HL-60 (cell line): Measurements from ENCODE around the gene C12orf54.
"Not testable (repeated sequence)": the region's sequence is repeated elsewhere in the genome, so short reads cannot be mapped to it uniquely, and the experiment has no call there.

Experiments
- DNase-seq, 2 experiments: peaks; one replicate each; pipeline ENCODE4 v3.0.0-alpha.2; 2010 to 2020; ENCODE audit warnings: low read depth in 1 of 2, low spot score in 1 of 2
- H3K27ac ChIP-seq: fragments of 250-450 bp; sonication (Bioruptor Pico); replicated peaks from 2 replicates; pipeline ENCODE4 v1.5.1; 2020; ENCODE audit warnings: mild to moderate bottlenecking, moderate library complexity
- H3K27me3 ChIP-seq: fragments of 250-450 bp; sonication (Bioruptor Pico); 2 replicates; pipeline ENCODE4 v1.5.1; 2021; ENCODE audit warnings: mild to moderate bottlenecking, moderate library complexity; ENCODE audit not compliant: insufficient read depth, poor library complexity, severe bottlenecking
- H3K4me3 ChIP-seq: replicated peaks from 2 replicates; pipeline ENCODE4 v1.5.1; 2011; ENCODE audit warnings: mild to moderate bottlenecking, control low read depth, low read length; ENCODE audit not compliant: insufficient read depth
- CTCF ChIP-seq: IDR thresholded peaks from one replicate; pipeline ENCODE4 v1.5.1; 2011; ENCODE audit warnings: low read length, control low read depth, inconsistent platforms; ENCODE audit not compliant: insufficient read depth
- GABPA ChIP-seq: IDR thresholded peaks from 2 replicates; pipeline ENCODE4 v1.6.1; 2012; ENCODE audit warnings: low read depth
- POLR2AphosphoS5 ChIP-seq: IDR thresholded peaks from 2 replicates; pipeline ENCODE4 v1.6.1; 2012; ENCODE audit warnings: low read depth
- REST ChIP-seq: IDR thresholded peaks from 2 replicates; pipeline ENCODE4 v1.6.1; 2012; ENCODE audit warnings: low read depth; ENCODE audit not compliant: insufficient replicate concordance
- SPI1 ChIP-seq: IDR thresholded peaks from 2 replicates; pipeline ENCODE4 v1.6.1; 2012; ENCODE audit warnings: low read depth, mild to moderate bottlenecking, borderline replicate concordance

C12orf54 gene

GRCh38 chr12:48486261-48486660 lies 4.0 kb downstream of the C12orf54 start:
- TF ChIP-seq SPI1 (no peak), POLR2AphosphoS5 (no peak), CTCF (no peak), GABPA (no peak), REST (no peak)
- Histone ChIP-seq H3K27me3 (no peaks in the 10 kb centered on the region), H3K27ac (no peak overlapping the region), H3K4me3 (no peak overlapping the region)
- no peak for DNase-seq

GRCh38 chr12:48486679-48487078 lies 4.4 kb downstream of the C12orf54 start:
- DNase-seq = no peak
- Histone ChIP-seq H3K27ac (no peak overlapping the region), H3K27me3 (no peaks in the 10 kb centered on the region), H3K4me3 (no peak overlapping the region)
- TF ChIP-seq GABPA (no peak), POLR2AphosphoS5 (no peak), CTCF (no peak), REST (no peak), SPI1 (no peak)

GRCh38 chr12:48489012-48489411 lies 6.7 kb downstream of the C12orf54 start:
- Histone ChIP-seq H3K27me3 (no peaks in the 10 kb centered on the region), H3K4me3 (no peak overlapping the region)

GRCh38 chr12:48489456-48489855 lies 7.2 kb downstream of the C12orf54 start:
- not testable (repeated sequence) for H3K27ac ChIP-seq, H3K4me3 ChIP-seq, H3K27me3 ChIP-seq, DNase-seq

More at GRCh38 chr12:48489012-48489411, 6.7 kb downstream of the C12orf54 start:
- no peak overlapping the region for H3K27ac ChIP-seq
- no peak for TF ChIP-seq CTCF
- TF ChIP-seq SPI1 = no peak
- TF ChIP-seq REST = no peak
- no peak for TF ChIP-seq GABPA
- no peak for TF ChIP-seq POLR2AphosphoS5
- no peak for DNase-seq

- not testable (repeated sequence) for H3K4me3 ChIP-seq, H3K27me3 ChIP-seq, H3K27ac ChIP-seq, DNase-seq
Observed at GRCh38 chr12:48500281-48500680, 18.0 kb downstream of the C12orf54 start.

GRCh38 chr12:48506836-48507235 lies 24.5 kb downstream of the C12orf54 start:
- DNase-seq, H3K27me3 ChIP-seq, H3K4me3 ChIP-seq, H3K27ac ChIP-seq: not testable (repeated sequence)
